Omental fat pad (tissue), 4 donors: ENCODE measurements around the gene HMGCS1. TPM values are rescaled to one million over a fixed set of nuclear protein-coding genes. Genes with fewer than 3 reads are reported as not detected.

Experiments used
- ATAC-seq: fragments of 150-250 bp; one replicate; pipeline ENCODE4 v1.9.1; 2016; ENCODE audit warnings: mild to moderate bottlenecking, moderate library complexity; ENCODE audit not compliant: low FRiP score
- DNase-seq: peaks from one replicate; pipeline ENCODE4 v3.0.0-alpha.2; 2019; ENCODE audit warnings: low spot score
- CTCF ChIP-seq, 3 donors: fragments of 450-650 bp; IDR thresholded peaks; one replicate each; pipeline ENCODE4 v1.5.1; 2016 to 2017; ENCODE audit warnings: antibody characterized with exemption in 3 of 3, mild to moderate bottlenecking in 3 of 3, moderate library complexity in 2 of 3
- total RNA-seq, 4 donors: library from RNA; depleted of rRNA; stranded (reverse); fragments of >200 nt; gene quantifications; one replicate each; pipeline ENCODE4 v1.1.0, GENCODE V29; 2016

HMGCS1 gene
- total RNA-seq, 4 donors from 2014 or later = 9.8 to 34.5 (median 18.4) TPM

DNA sequence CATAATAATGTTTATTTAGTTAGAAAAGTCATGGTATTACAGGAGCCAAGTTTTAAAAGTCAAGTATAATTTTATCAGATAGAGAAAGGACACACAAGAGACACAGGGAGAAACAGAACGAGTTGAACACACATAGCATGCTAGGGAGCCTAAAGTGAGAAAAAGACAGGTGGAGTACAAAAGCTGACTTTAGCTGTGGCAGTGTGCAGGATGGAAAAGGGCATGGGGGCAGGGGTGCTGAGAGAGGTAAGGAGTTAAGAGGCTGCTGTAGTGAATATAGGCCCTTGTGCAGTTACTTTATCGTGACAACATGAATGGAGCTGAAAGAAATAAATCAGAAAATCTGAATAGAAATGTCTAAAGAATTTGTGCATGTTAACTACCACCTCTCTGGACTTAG lies 18.0 kb downstream of the HMGCS1 start:
- TF ChIP-seq CTCF (IDR thresholded peaks at IDR 0.05) = no peak

GRCh38 chr5:43294226-43294625 lies 19.0 kb downstream of the HMGCS1 start:
- no peak for TF ChIP-seq CTCF (IDR thresholded peaks at IDR 0.05)
- no peak for DNase-seq
- ATAC-seq = no peak

More for the DNA sequence above, 18.0 kb downstream of the HMGCS1 start:
- DNase-seq = no peak
- ATAC-seq = no peak

DNA sequence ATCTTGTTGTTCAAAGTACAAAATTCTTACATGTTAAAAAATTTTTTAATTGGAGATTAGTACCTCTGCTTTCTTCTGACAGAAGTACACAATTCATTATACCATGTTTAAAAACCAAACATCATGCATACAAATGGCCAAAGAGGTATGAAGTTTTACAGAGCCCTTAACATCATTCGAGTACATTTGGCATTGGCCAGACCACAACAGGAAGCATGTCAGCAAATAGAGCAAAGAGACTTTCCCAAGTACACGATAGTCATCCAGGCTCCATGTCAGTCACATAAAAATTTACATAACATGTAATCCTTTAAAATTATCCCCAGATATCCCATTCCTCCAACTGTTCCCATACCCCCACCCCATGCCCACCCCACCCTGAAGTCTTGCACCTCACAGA lies 22.5 kb downstream of the HMGCS1 start:
- TF ChIP-seq CTCF (IDR thresholded peaks at IDR 0.05) = no peak
- ATAC-seq (no peak), DNase-seq (no peak)

- ATAC-seq = no peak
These were observed 24.9 kb downstream of the HMGCS1 start for GRCh38 chr5:43288269-43288831.

GRCh38 chr5:43287493-43287892 lies 25.7 kb downstream of the HMGCS1 start:
- DNase-seq (no peak), ATAC-seq (no peak)
- no peak for TF ChIP-seq CTCF (IDR thresholded peaks at IDR 0.05)

More at GRCh38 chr5:43288269-43288831, 24.9 kb downstream of the HMGCS1 start:
- no peak for TF ChIP-seq CTCF (IDR thresholded peaks at IDR 0.05)
- no peak for DNase-seq

DNA sequence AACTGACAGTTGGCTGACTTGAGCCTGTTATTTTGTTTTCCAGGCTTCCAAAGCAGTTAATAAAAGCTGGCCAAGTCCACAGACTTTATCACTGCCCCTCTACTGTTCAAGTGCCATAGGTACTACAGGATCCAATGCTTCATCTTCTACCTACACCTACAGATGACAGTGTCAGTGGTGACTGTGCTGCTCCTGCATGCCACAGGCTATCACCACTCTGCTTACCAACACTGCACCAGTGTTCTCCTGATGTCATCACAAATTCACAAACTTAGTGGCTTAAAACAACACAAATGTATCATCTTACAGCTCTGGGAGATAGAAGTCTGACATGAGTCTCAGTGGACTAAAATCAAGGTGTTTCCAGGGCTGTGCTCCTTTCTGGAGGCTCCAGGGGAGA lies 26.6 kb downstream of the HMGCS1 start:
- DNase-seq (no peak), ATAC-seq (no peak)
- TF ChIP-seq CTCF (IDR thresholded peaks at IDR 0.05) = no peak

- ATAC-seq = no peak
- TF ChIP-seq CTCF (IDR thresholded peaks at IDR 0.05) = no peak
These were observed 31.2 kb downstream of the HMGCS1 start for GRCh38 chr5:43281840-43282658.

More at GRCh38 chr5:43281840-43282658, 31.2 kb downstream of the HMGCS1 start:
- no peak for DNase-seq
